Measurements from ENCODE around the gene TBL2.
"Not testable (repeated sequence)": the region's sequence is repeated elsewhere in the genome, so short reads cannot be mapped to it uniquely, and the experiment has no call there.

The TBL2 gene

GRCh38 chr7:73578342-73579128 is at the start of gene TBL2:
Gene TBL2, minus strand, starts transcription at chr7:73578579. Its CDS starts 30 bp downstream, at chr7:73578549.
- peak; percentile 99 for DNase-seq (ENCODE audit: low spot score)

- no peak for DNase-seq (ENCODE audit: low spot score)
Observed at GRCh38 chr7:73626814-73627213, 48.4 kb upstream of the TBL2 start.

GRCh38 chr7:73625276-73625675 is 46.9 kb upstream of the TBL2 start:
- no peak for DNase-seq (ENCODE audit: low spot score)

GRCh38 chr7:73624669-73625001 is 46.3 kb upstream of the TBL2 start:
- no peak for DNase-seq (ENCODE audit: low spot score)

- DNase-seq (ENCODE audit: low spot score), result peak; percentile 92
Observed at GRCh38 chr7:73623798-73624668, 45.7 kb upstream of the TBL2 start, which contains the start of gene MLXIPL. Gene MLXIPL, minus strand, starts transcription at chr7:73624522. Its CDS starts 30 bp downstream, at chr7:73624492.

GRCh38 chr7:73622909-73623797 is 44.8 kb upstream of the TBL2 start:
- no peak for DNase-seq (ENCODE audit: low spot score)

GRCh38 chr7:73622527-73622908 is 44.1 kb upstream of the TBL2 start:
- DNase-seq (ENCODE audit: low spot score), result no peak

- no peak for DNase-seq (ENCODE audit: low spot score)
Observed at GRCh38 chr7:73621168-73622063, 43.0 kb upstream of the TBL2 start.

GRCh38 chr7:73619394-73619793 is 41.0 kb upstream of the TBL2 start:
- not testable (repeated sequence) for DNase-seq (ENCODE audit: low spot score)

- DNase-seq (ENCODE audit: low spot score), result no peak
Observed at GRCh38 chr7:73618538-73618937, 40.2 kb upstream of the TBL2 start.

GRCh38 chr7:73617520-73617919 is 39.1 kb upstream of the TBL2 start:
- not testable (repeated sequence) for DNase-seq (ENCODE audit: low spot score)

- DNase-seq (ENCODE audit: low spot score), result no peak
Observed at GRCh38 chr7:73615886-73616285, 37.5 kb upstream of the TBL2 start.

GRCh38 chr7:73614937-73615336 is 36.6 kb upstream of the TBL2 start:
- DNase-seq (ENCODE audit: low spot score), result not testable (repeated sequence)

GRCh38 chr7:73613954-73614735 is 35.8 kb upstream of the TBL2 start:
- no peak for DNase-seq (ENCODE audit: low spot score)

- DNase-seq (ENCODE audit: low spot score), result peak; percentile 50
Observed at GRCh38 chr7:73612598-73613269, 34.4 kb upstream of the TBL2 start.

- DNase-seq (ENCODE audit: low spot score), result no peak
Observed at GRCh38 chr7:73611017-73611555, 32.7 kb upstream of the TBL2 start.

- DNase-seq (ENCODE audit: low spot score), result no peak
Observed at GRCh38 chr7:73610105-73610504, 31.7 kb upstream of the TBL2 start.

GRCh38 chr7:73607692-73607983 is 29.3 kb upstream of the TBL2 start:
- DNase-seq (ENCODE audit: low spot score), result not testable (repeated sequence)
